GM12874 (cell line): ENCODE measurements around the gene CTTNBP2.
A peak's percentile ranks its signal among the peaks of the same experiment; 100 is the strongest.

Experiments
- CTCF ChIP-seq: IDR thresholded peaks from 2 replicates; pipeline ENCODE4 v1.5.1; 2011; ENCODE audit warnings: low read depth, mild to moderate bottlenecking, control low read depth, low read length, moderate library complexity; ENCODE audit not compliant: insufficient read depth

The CTTNBP2 gene

GRCh38 chr7:117724898-117725297 lies 148.3 kb downstream of the CTTNBP2 start:
- no peak for TF ChIP-seq CTCF

- TF ChIP-seq CTCF: no peak
Measured at GRCh38 chr7:117719377-117719776, 153.9 kb downstream of the CTTNBP2 start.

- TF ChIP-seq CTCF: no peak
Measured at GRCh38 chr7:117718116-117718835, 155.0 kb downstream of the CTTNBP2 start.

GRCh38 chr7:117717357-117717756 lies 155.9 kb downstream of the CTTNBP2 start:
- TF ChIP-seq CTCF: no peak

- TF ChIP-seq CTCF: no peak
Measured at GRCh38 chr7:117716707-117717299, 156.4 kb downstream of the CTTNBP2 start.

GRCh38 chr7:117715784-117716445 lies 157.3 kb downstream of the CTTNBP2 start:
- peak; percentile 61 for TF ChIP-seq CTCF

- TF ChIP-seq CTCF: no peak
Measured at GRCh38 chr7:117711556-117711955, 161.7 kb downstream of the CTTNBP2 start.
